HG03469 (cell line): ENCODE results near the gene JMJD1C.
"Not testable (repeated sequence)": the region's sequence is repeated elsewhere in the genome, so short reads cannot be mapped to it uniquely, and the experiment has no call there.

ENCODE experiments used
- ATAC-seq: cut with Tn5 transposase; IDR thresholded peaks from one replicate; pipeline ENCODE4 v1.9.1; 2021; ENCODE audit warnings: mild to moderate bottlenecking, moderate library complexity, moderate number of reproducible peaks; ENCODE audit not compliant: unreplicated experiment

The JMJD1C gene

GRCh38 chr10:63465293-63466143 lies at the start of gene JMJD1C:
Gene JMJD1C (minus strand): TSS chr10:63465977. CDS start chr10:63465662, 315 bp downstream.
- ATAC-seq, result peak; percentile 44

- ATAC-seq, result no peak
These were observed 49.4 kb upstream of the JMJD1C start for GRCh38 chr10:63515002-63515763.

GRCh38 chr10:63506554-63506953 lies 40.8 kb upstream of the JMJD1C start:
- ATAC-seq, result no peak

GRCh38 chr10:63505562-63505961 lies 39.8 kb upstream of the JMJD1C start:
- ATAC-seq, result no peak

- no peak for ATAC-seq
These were observed 38.5 kb upstream of the JMJD1C start for GRCh38 chr10:63504145-63504881.

- ATAC-seq, result no peak
These were observed 37.6 kb upstream of the JMJD1C start for GRCh38 chr10:63503395-63503794.

GRCh38 chr10:63502832-63503231 lies 37.1 kb upstream of the JMJD1C start:
- ATAC-seq, result no peak

- ATAC-seq, result no peak
These were observed 36.2 kb upstream of the JMJD1C start for GRCh38 chr10:63501954-63502353.

- not testable (repeated sequence) for ATAC-seq
These were observed 34.8 kb upstream of the JMJD1C start for GRCh38 chr10:63500551-63500950.

- ATAC-seq, result no peak
These were observed 32.9 kb upstream of the JMJD1C start for GRCh38 chr10:63498665-63499064.

- ATAC-seq, result no peak
These were observed 31.5 kb upstream of the JMJD1C start for GRCh38 chr10:63497321-63497720.

GRCh38 chr10:63496561-63496960 lies 30.8 kb upstream of the JMJD1C start:
- ATAC-seq, result no peak

- no peak for ATAC-seq
These were observed 29.2 kb upstream of the JMJD1C start for GRCh38 chr10:63494951-63495350.

GRCh38 chr10:63493004-63493403 lies 27.2 kb upstream of the JMJD1C start:
- no peak for ATAC-seq

- not testable (repeated sequence) for ATAC-seq
These were observed 26.5 kb upstream of the JMJD1C start for GRCh38 chr10:63492317-63492690.

- no peak for ATAC-seq
These were observed 26.0 kb upstream of the JMJD1C start for GRCh38 chr10:63491588-63492316.

GRCh38 chr10:63489838-63490237 lies 24.1 kb upstream of the JMJD1C start:
- no peak for ATAC-seq

GRCh38 chr10:63487990-63488389 lies 22.2 kb upstream of the JMJD1C start:
- no peak for ATAC-seq

- no peak for ATAC-seq
These were observed 18.2 kb upstream of the JMJD1C start for GRCh38 chr10:63483983-63484382.

- ATAC-seq, result no peak
These were observed 16.1 kb upstream of the JMJD1C start for GRCh38 chr10:63481815-63482421.
